ENCODE data around the gene EMP3.

DNA sequence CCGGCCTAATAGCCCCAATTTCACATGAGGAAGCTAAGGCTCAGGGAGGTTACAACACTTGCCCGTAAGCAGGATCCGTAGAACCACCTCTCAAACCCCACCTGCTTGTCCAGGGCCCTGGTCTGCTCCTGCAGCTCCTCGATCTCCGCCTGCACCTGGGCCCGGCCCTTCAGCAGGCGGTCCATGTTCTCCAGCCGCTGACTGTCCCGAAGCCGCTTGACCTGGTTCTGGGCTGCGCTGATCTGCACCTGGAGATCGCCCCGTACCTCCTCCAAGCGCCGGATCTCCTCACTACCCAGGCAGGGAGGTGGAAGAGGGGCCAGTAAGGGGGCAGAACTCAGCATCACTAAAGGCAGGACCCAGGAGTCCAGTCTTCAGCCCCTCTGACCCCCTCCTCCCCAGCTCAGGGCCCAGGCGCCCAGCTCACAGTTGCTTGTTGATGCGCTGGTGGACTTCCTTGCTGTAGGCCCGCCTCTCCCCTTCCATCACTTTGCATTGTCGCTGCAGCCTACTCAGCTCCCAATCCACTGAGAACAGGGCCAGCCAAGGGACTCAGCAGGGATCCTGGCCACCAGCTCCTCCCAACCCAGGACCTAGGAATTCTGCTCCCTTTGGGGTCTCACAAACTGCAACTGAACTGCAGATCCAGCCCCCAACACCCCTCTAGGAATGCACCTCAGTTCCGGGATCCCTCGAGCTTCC lies 6.9 kb upstream of the EMP3 start:
- TF ChIP-seq, protein P1, sequence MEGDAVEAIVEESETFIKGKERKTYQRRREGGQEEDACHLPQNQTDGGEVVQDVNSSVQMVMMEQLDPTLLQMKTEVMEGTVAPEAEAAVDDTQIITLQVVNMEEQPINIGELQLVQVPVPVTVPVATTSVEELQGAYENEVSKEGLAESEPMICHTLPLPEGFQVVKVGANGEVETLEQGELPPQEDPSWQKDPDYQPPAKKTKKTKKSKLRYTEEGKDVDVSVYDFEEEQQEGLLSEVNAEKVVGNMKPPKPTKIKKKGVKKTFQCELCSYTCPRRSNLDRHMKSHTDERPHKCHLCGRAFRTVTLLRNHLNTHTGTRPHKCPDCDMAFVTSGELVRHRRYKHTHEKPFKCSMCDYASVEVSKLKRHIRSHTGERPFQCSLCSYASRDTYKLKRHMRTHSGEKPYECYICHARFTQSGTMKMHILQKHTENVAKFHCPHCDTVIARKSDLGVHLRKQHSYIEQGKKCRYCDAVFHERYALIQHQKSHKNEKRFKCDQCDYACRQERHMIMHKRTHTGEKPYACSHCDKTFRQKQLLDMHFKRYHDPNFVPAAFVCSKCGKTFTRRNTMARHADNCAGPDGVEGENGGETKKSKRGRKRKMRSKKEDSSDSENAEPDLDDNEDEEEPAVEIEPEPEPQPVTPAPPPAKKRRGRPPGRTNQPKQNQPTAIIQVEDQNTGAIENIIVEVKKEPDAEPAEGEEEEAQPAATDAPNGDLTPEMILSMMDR (conservative IDR thresholded peaks at IDR 0.05; ENCODE audit: low read depth, low read length), result no peak
- TF ChIP-seq BHLHE40 (IDR thresholded peaks at IDR 0.05; ENCODE audit: low read depth, low read length), result no peak
- no peak for TF ChIP-seq RAD21 (IDR thresholded peaks at IDR 0.05; ENCODE audit: low read length)
- TF ChIP-seq POLR2A (IDR thresholded peaks at IDR 0.05; ENCODE audit: low read depth, low read length), result no peak
- TF ChIP-seq FOS (IDR thresholded peaks at IDR 0.05; ENCODE audit: low read depth, low read length), result no peak
- TF ChIP-seq CHD1 (IDR thresholded peaks at IDR 0.05; ENCODE audit: low read depth, low read length), result no peak
- TF ChIP-seq, protein P2, sequence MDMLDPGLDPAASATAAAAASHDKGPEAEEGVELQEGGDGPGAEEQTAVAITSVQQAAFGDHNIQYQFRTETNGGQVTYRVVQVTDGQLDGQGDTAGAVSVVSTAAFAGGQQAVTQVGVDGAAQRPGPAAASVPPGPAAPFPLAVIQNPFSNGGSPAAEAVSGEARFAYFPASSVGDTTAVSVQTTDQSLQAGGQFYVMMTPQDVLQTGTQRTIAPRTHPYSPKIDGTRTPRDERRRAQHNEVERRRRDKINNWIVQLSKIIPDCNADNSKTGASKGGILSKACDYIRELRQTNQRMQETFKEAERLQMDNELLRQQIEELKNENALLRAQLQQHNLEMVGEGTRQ (IDR thresholded peaks at IDR 0.05; ENCODE audit: low read depth, low read length), result no peak
- no peak for TF ChIP-seq CEBPB (IDR thresholded peaks at IDR 0.05; ENCODE audit: low read depth, low read length)
- no peak for TF ChIP-seq RCOR1 (IDR thresholded peaks at IDR 0.05; ENCODE audit: insufficient replicate concordance, low read length)
- TF ChIP-seq RFX5 (IDR thresholded peaks at IDR 0.05; ENCODE audit: low read depth, low read length), result no peak

Measured in IMR-90 (cell line).